K562 (cell line): Measurements from ENCODE around the gene CSH1. TPM values are rescaled to one million over a fixed set of nuclear protein-coding genes. Genes with fewer than 3 reads are reported as not detected.

Experiments
- ATAC-seq: fragments of 200-7000 bp; cut with Tn5 transposase; 3 replicates; pipeline ENCODE4 v1.9.1; 2020; ENCODE audit warnings: moderate library complexity
- BruUV-seq: library from RNA; stranded (reverse); fragments of 400-500 nt; replicated peaks from 2 replicates; lab custom pipeline; 2021; lab: Mats Ljungman, UMichigan
- CTCF ChIA-PET: fragments of 300-600 bp; formaldehyde crosslinking; extraction: SDS; loops from one replicate; lab custom pipeline; 2021; ENCODE audit warnings: low intra/inter-chr PET ratio; lab: Yijun Ruan, JAX
- POLR2A ChIA-PET: fragments of 300-600, 350-650 bp; sonication (Branson Sonifier 250); formaldehyde crosslinking; extraction: SDS; loops from one replicate; lab custom pipeline; 2021; ENCODE audit warnings: antibody characterized with exemption, inconsistent platforms; lab: Yijun Ruan, JAX
- DNase-seq, 4 experiments: peaks; one replicate each; pipeline versions ENCODE4 v3.0.0 to v3.0.0-alpha.2; 2011 to 2018; ENCODE audit warnings: low spot score in 3 of 4, mixed read lengths in 3 of 4; ENCODE audit errors: extremely low read depth in 1 of 4
- FAIRE-seq: peaks from 2 replicates; lab custom pipeline; 2011; peaks lifted over from hg19 to GRCh38; lab: Jason Lieb, UNC
- H2AFZ ChIP-seq: 2 replicates; pipeline ENCODE4 v1.6.0; 2011; ENCODE audit warnings: low read depth, low read length, control low read depth, inconsistent platforms
- H3K27ac ChIP-seq: fragments of 200-600 bp; 3 replicates; pipeline ENCODE4 v1.8.0; 2011; ENCODE audit warnings: low read depth, mild to moderate bottlenecking, control low read depth, inconsistent platforms, low read length, moderate library complexity, mixed read lengths; ENCODE audit errors: extremely low read depth
- H3K27me3 ChIP-seq, 2 experiments: fragments of 300-600 bp in 1 of 2; 2 replicates in 1 of 2; 3 replicates in 1 of 2; pipeline versions ENCODE4 v1.6.0 to v1.8.0; 2011; ENCODE audit warnings: inconsistent platforms in 2 of 2, low read length in 2 of 2, mild to moderate bottlenecking in 1 of 2, mixed read lengths in 1 of 2, moderate library complexity in 1 of 2; ENCODE audit not compliant: control insufficient read depth in 2 of 2, insufficient read depth in 2 of 2
- H3K36me3 ChIP-seq: fragments of 300-600 bp; 3 replicates; pipeline ENCODE4 v1.8.0; 2011; ENCODE audit warnings: mild to moderate bottlenecking, low read length, inconsistent platforms; ENCODE audit not compliant: control insufficient read depth, insufficient read depth
- H3K4me1 ChIP-seq, 2 experiments: fragments of 200-600 bp in 1 of 2; replicated peaks in 1 of 2; 2 replicates in 1 of 2; 3 replicates in 1 of 2; pipeline versions ENCODE4 v1.5.1 to v1.8.0; 2011; ENCODE audit warnings: inconsistent platforms in 2 of 2, low read length in 2 of 2, mild to moderate bottlenecking in 1 of 2, mixed read lengths in 1 of 2, moderate library complexity in 1 of 2; ENCODE audit not compliant: control insufficient read depth in 2 of 2, insufficient read depth in 2 of 2
- H3K4me2 ChIP-seq: 2 replicates; pipeline ENCODE4 v1.6.1; 2011; ENCODE audit warnings: low read length, control low read depth, inconsistent platforms, mixed read lengths; ENCODE audit not compliant: insufficient read depth
- H3K4me3 ChIP-seq: fragments of 200-600 bp; sonication (generic), shearing (Covaris generic); 2 replicates; pipeline ENCODE4 v1.5.1; 2016; ENCODE audit warnings: control low read depth, inconsistent platforms
- H3K79me2 ChIP-seq: fragments of 200-600 bp; 3 replicates; pipeline ENCODE4 v1.8.0; 2011; ENCODE audit warnings: low read length, inconsistent platforms; ENCODE audit not compliant: control insufficient read depth, insufficient read depth
- H3K9ac ChIP-seq, 2 experiments: 2 replicates each; pipeline versions ENCODE4 v1.6.0 to v1.6.1; 2011; ENCODE audit warnings: low read depth in 2 of 2, low read length in 2 of 2, control low read depth in 1 of 2, inconsistent platforms in 1 of 2, mild to moderate bottlenecking in 1 of 2, mixed read lengths in 1 of 2; ENCODE audit not compliant: insufficient read depth in 1 of 2
- H3K9me1 ChIP-seq: one replicate; pipeline ENCODE4 v1.6.0; 2011; ENCODE audit warnings: inconsistent platforms, mild to moderate bottlenecking, low read length, moderate library complexity; ENCODE audit not compliant: control insufficient read depth, insufficient read depth
- H3K9me3 ChIP-seq: replicated peaks from 2 replicates; pipeline ENCODE4 v1.5.1; 2011; ENCODE audit warnings: low read depth, low read length, inconsistent platforms; ENCODE audit not compliant: control insufficient read depth, insufficient read depth
- H4K20me1 ChIP-seq: replicated peaks from 2 replicates; pipeline ENCODE4 v1.6.1; 2011; ENCODE audit warnings: low read length, inconsistent platforms, mixed read lengths; ENCODE audit not compliant: control insufficient read depth, insufficient read depth
- BHLHE40 ChIP-seq: IDR thresholded peaks from 2 replicates; pipeline ENCODE4 v1.6.1; 2011; ENCODE audit warnings: low read length, improper control_type of control experiment
- MAFK ChIP-seq: IDR thresholded peaks from 2 replicates; pipeline ENCODE4 v1.6.1; 2011; ENCODE audit warnings: low read length, improper control_type of control experiment
- NR2C1 ChIP-seq, 2 experiments: fragments of 450-650 bp; IDR thresholded peaks; 2 replicates each; pipeline ENCODE4 v1.6.1; 2017; ENCODE audit warnings: mild to moderate bottlenecking in 2 of 2, antibody characterized with exemption in 1 of 2, inconsistent platforms in 1 of 2, missing compliant biosample characterization in 1 of 2, missing genetic modification characterization in 1 of 2
- NR2C2 ChIP-seq, 2 experiments: fragments of 200-800 bp in 1 of 2; sonication (Bioruptor generic) in 1 of 2; sonication (generic) in 1 of 2; formaldehyde crosslinking in 1 of 2; IDR thresholded peaks; 2 replicates each; pipeline versions ENCODE4 v1.6.1 to v1.8.0; 2016 to 2022; ENCODE audit warnings: mild to moderate bottlenecking in 1 of 2, missing compliant biosample characterization in 1 of 2, missing genetic modification characterization in 1 of 2, missing genetic modification reagents in 1 of 2
- RAD51 ChIP-seq: fragments of 450-650 bp; IDR thresholded peaks from 2 replicates; pipeline ENCODE4 v1.7.1; 2016; ENCODE audit warnings: low read depth, mild to moderate bottlenecking, borderline replicate concordance
- USF2 ChIP-seq: sonication (generic); formaldehyde crosslinking; IDR thresholded peaks from 2 replicates; pipeline ENCODE4 v1.5.0; 2020; ENCODE audit warnings: missing genetic modification reagents
- ZNF436 ChIP-seq: fragments of 250-450, 450-650 bp; sonication (Bioruptor Pico); formaldehyde crosslinking; IDR thresholded peaks from 2 replicates; pipeline ENCODE4 v1.7.0; 2020; ENCODE audit warnings: mild to moderate bottlenecking
- WGBS: fragments of 100-300 bp; shearing (Covaris generic); methylation state at CpG from one replicate; pipeline ENCODE4 v1.1.6; 2016; ENCODE audit warnings: low coverage, mixed read lengths; ENCODE audit not compliant: insufficient coverage; ENCODE audit errors: missing lambda C conversion rate; 5-methylcytosine and 5-hydroxymethylcytosine counted together
- in situ Hi-C: fragments of 300-500 bp; cut with MboI; formaldehyde crosslinking; loops from 4 replicates; pipeline ENCODE4 v1.15.0; 2018; ENCODE audit warnings: inconsistent platforms, mixed read lengths
- intact Hi-C: fragments of 100-400 bp; cut with micrococcal nuclease; formaldehyde crosslinking; loops from 2 replicates; pipeline ENCODE4 v1.14.2; 2022
- polyA plus RNA-seq, 8 experiments: library from polyadenylated mRNA; depleted of rRNA in 4 of 8; stranded (reverse) in 5 of 8; unstranded in 3 of 8; fragments of >200 nt; fragmentation: Nextera tagmentation in 2 of 8; fragmentation: Illumina TruSeq in 1 of 8; extraction: Ambion mirVana in 2 of 8; extraction: Trizol in 1 of 8; gene quantifications; 2 replicates each; pipeline versions ENCODE4 v1.2.1 to v1.2.3, GENCODE V29; 2011 to 2014; ENCODE audit warnings: inconsistent platforms in 1 of 8, missing spikeins in 1 of 8
- total RNA-seq, 7 experiments: library from RNA; depleted of rRNA in 6 of 7; stranded (reverse); fragments of >200 nt in 6 of 7; fragmentation: Illumina TruSeq in 2 of 7; extraction: Trizol in 2 of 7; gene quantifications; 2 replicates each; pipeline versions ENCODE4 v1.2.1 to v1.2.3, GENCODE V29; 2011 to 2021; ENCODE audit warnings: low replicate concordance in 1 of 7
- TF ChIP-seq, protein P1 (sequence below): sonication (generic); formaldehyde crosslinking; IDR thresholded peaks from 2 replicates; pipeline ENCODE4 v1.9.0; 2022; ENCODE audit warnings: mild to moderate bottlenecking, missing genetic modification reagents

Gene CSH1
- total and polyA plus RNA-seq, 9 of the 15 experiments (the other 6 are each of a cell fraction or from before 2014, with no cell fraction given): not detected

GRCh38 chr17:63937920-63938319 is 41.5 kb upstream of the CSH1 start:
- H3K79me2 ChIP-seq: no peaks in the 10 kb centered on the region
- peaks cover 0 to 21% of the 10 kb centered on the region in 2 experiments; a peak in 2 of 5 replicates for H3K4me1 ChIP-seq
- H3K27me3 ChIP-seq: peaks cover 22 to 49% of the 10 kb centered on the region in 2 experiments
- POLR2A ChIA-PET: no interaction called here
- no peak overlapping the region for H3K27ac ChIP-seq
- intact Hi-C loops (no loop called here), in situ Hi-C loops (no loop called here)
- peak overlapping the region in 1 of 2 experiments; percentile 36; a peak in 1 of 4 replicates for H3K9ac ChIP-seq
- H3K36me3 ChIP-seq: no peaks in the 10 kb centered on the region
- FAIRE-seq: no peak
- CTCF ChIA-PET: no interaction called here
- no peaks in the 10 kb centered on the region; the same call in 1 of the 2 replicates for H4K20me1 ChIP-seq
- ATAC-seq: no peak
- no peaks in the 10 kb centered on the region; the same call in 1 of the 2 replicates for H3K9me3 ChIP-seq
- H3K4me3 ChIP-seq: no peak overlapping the region
- H3K4me2 ChIP-seq: no peak overlapping the region
- peak; percentile 63 for TF ChIP-seq USF2 (CRISPR knock-in tag)
- peak; percentile 67 for TF ChIP-seq NR2C1 (IDR thresholded peaks at IDR 0.05)
- TF ChIP-seq NR2C1 (tag; IDR thresholded peaks at IDR 0.05): peak; percentile 75
- TF ChIP-seq RAD51: 0 out of 2 replicates have a peak, but pooled peaks have one; percentile 40
- no peak for TF ChIP-seq NR2C2 (CRISPR knock-in tag; IDR thresholded peaks at IDR 0.05)
- TF ChIP-seq NR2C2 (tag; IDR thresholded peaks at IDR 0.05): peak; percentile 60; the same call in 1 of the 2 replicates
- TF ChIP-seq ZNF436: no peak
- TF ChIP-seq BHLHE40: peak; percentile 30; the same call in 1 of the 2 replicates
- TF ChIP-seq, protein P1, sequence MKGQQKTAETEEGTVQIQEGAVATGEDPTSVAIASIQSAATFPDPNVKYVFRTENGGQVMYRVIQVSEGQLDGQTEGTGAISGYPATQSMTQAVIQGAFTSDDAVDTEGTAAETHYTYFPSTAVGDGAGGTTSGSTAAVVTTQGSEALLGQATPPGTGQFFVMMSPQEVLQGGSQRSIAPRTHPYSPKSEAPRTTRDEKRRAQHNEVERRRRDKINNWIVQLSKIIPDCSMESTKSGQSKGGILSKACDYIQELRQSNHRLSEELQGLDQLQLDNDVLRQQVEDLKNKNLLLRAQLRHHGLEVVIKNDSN (CRISPR knock-in tag): peak; percentile 74
- no peak for TF ChIP-seq MAFK
- WGBS: 12% methylated on average over 4 of the region's 4 CpGs
- no peak for DNase-seq
- BruUV-seq: no TSS peak
- no peaks in the 10 kb centered on the region for H3K9me1 ChIP-seq
- no peak overlapping the region for H2AFZ ChIP-seq
